GM21526 (cell line): ENCODE data around the gene DCST2.
A peak's percentile ranks its signal among the peaks of the same experiment; 100 is the strongest.

Experiments used
- ATAC-seq: cut with Tn5 transposase; IDR thresholded peaks from one replicate; pipeline ENCODE4 v1.9.1; 2021; ENCODE audit warnings: moderate library complexity; ENCODE audit not compliant: unreplicated experiment, low FRiP score

Gene DCST2

GRCh38 chr1:155070158-155070621 is 36.6 kb upstream of the DCST2 start:
- no peak for ATAC-seq

GRCh38 chr1:155069551-155070157 is 36.1 kb upstream of the DCST2 start:
- ATAC-seq: no peak

GRCh38 chr1:155068599-155068998 is 35.0 kb upstream of the DCST2 start:
- no peak for ATAC-seq

- ATAC-seq: no peak
Measured at GRCh38 chr1:155066777-155067176, 33.2 kb upstream of the DCST2 start.

GRCh38 chr1:155064832-155065429 is 31.4 kb upstream of the DCST2 start:
- ATAC-seq: no peak

GRCh38 chr1:155064111-155064831 is 30.7 kb upstream of the DCST2 start:
- no peak for ATAC-seq

GRCh38 chr1:155063550-155064110 is 30.0 kb upstream of the DCST2 start, which contains the start of gene EFNA4:
Gene EFNA4 (plus strand): TSS chr1:155063740. CDS start chr1:155063824, 84 bp downstream.
- peak; percentile 57 for ATAC-seq

GRCh38 chr1:155062702-155063411 is 29.3 kb upstream of the DCST2 start:
- ATAC-seq: no peak

- no peak for ATAC-seq
Measured at GRCh38 chr1:155062151-155062686, 28.6 kb upstream of the DCST2 start.

- ATAC-seq: no peak
Measured at GRCh38 chr1:155061381-155062150, 28.0 kb upstream of the DCST2 start.

GRCh38 chr1:155060736-155061135 is 27.2 kb upstream of the DCST2 start:
- ATAC-seq: no peak

GRCh38 chr1:155057788-155058211 is 24.2 kb upstream of the DCST2 start:
- ATAC-seq: no peak

GRCh38 chr1:155057104-155057503 is 23.5 kb upstream of the DCST2 start:
- ATAC-seq: no peak

GRCh38 chr1:155053531-155054105 is 20.0 kb upstream of the DCST2 start:
- no peak for ATAC-seq

GRCh38 chr1:155052439-155053395 is 19.1 kb upstream of the DCST2 start:
- no peak for ATAC-seq

- no peak for ATAC-seq
Measured at GRCh38 chr1:155051777-155052398, 18.3 kb upstream of the DCST2 start.

- peak; percentile 6 for ATAC-seq
Measured at GRCh38 chr1:155051342-155051776, 17.8 kb upstream of the DCST2 start.
